GM12891 (cell line): ENCODE results near the gene RIN2.

Experiments used
- PAX5 ChIP-seq: IDR thresholded peaks from 2 replicates; pipeline ENCODE4 v1.6.1; 2011; ENCODE audit warnings: low read length, moderate library complexity, mild to moderate bottlenecking; ENCODE audit not compliant: insufficient read depth, severe bottlenecking
- POLR2A ChIP-seq: IDR thresholded peaks from 2 replicates; pipeline ENCODE4 v1.6.1; 2011; ENCODE audit warnings: low read depth, low read length, control low read depth
- POLR2AphosphoS5 ChIP-seq: IDR thresholded peaks from 2 replicates; pipeline ENCODE4 v1.6.1; 2011; ENCODE audit warnings: low read depth, low read length, control low read depth
- POU2F2 ChIP-seq: IDR thresholded peaks from 2 replicates; pipeline ENCODE4 v1.6.1; 2011; ENCODE audit warnings: low read depth, mild to moderate bottlenecking, control low read depth, low read length, moderate library complexity
- SPI1 ChIP-seq: IDR thresholded peaks from 2 replicates; pipeline ENCODE4 v1.6.1; 2011; ENCODE audit warnings: low read depth, low read length, control low read depth
- TAF1 ChIP-seq: IDR thresholded peaks from 2 replicates; pipeline ENCODE4 v1.6.1; 2011; ENCODE audit warnings: low read depth, low read length, control low read depth

- TF ChIP-seq TAF1 (no peak), POLR2AphosphoS5 (no peak), POLR2A (no peak), SPI1 (no peak), POU2F2 (no peak), PAX5 (no peak)
Measured at GRCh38 chr20:19723051-19723450, 35.0 kb upstream of the RIN2 start.
